ENCODE measurements around the gene TAF4.
"Not testable (repeated sequence)": the region's sequence is repeated elsewhere in the genome, so short reads cannot be mapped to it uniquely, and the experiment has no call there.

TAF4 gene

GRCh38 chr20:62056975-62057374 is 8.7 kb downstream of the TAF4 start:
- no peak for DNase-seq

- DNase-seq = no peak
These were observed 9.3 kb downstream of the TAF4 start for GRCh38 chr20:62056377-62056776.

- not testable (repeated sequence) for DNase-seq
These were observed 9.9 kb downstream of the TAF4 start for GRCh38 chr20:62055862-62056115.

- no peak for DNase-seq
These were observed 10.4 kb downstream of the TAF4 start for GRCh38 chr20:62055106-62055861.

- DNase-seq = no peak
These were observed 11.2 kb downstream of the TAF4 start for GRCh38 chr20:62054451-62054953.

GRCh38 chr20:62053465-62054196 is 12.1 kb downstream of the TAF4 start:
- DNase-seq = no peak

- no peak for DNase-seq
These were observed 12.7 kb downstream of the TAF4 start for GRCh38 chr20:62052842-62053464.

- no peak for DNase-seq
These were observed 13.3 kb downstream of the TAF4 start for GRCh38 chr20:62052336-62052841.

GRCh38 chr20:62051546-62052255 is 14.0 kb downstream of the TAF4 start:
- no peak for DNase-seq

- no peak for DNase-seq
These were observed 14.5 kb downstream of the TAF4 start for GRCh38 chr20:62051144-62051543.

GRCh38 chr20:62050166-62051120 is 15.2 kb downstream of the TAF4 start:
- DNase-seq = no peak

GRCh38 chr20:62049342-62050165 is 16.1 kb downstream of the TAF4 start:
- DNase-seq = no peak

GRCh38 chr20:62048821-62049291 is 16.8 kb downstream of the TAF4 start:
- DNase-seq = no peak

GRCh38 chr20:62048346-62048761 is 17.3 kb downstream of the TAF4 start:
- DNase-seq = no peak

- DNase-seq = no peak
These were observed 17.9 kb downstream of the TAF4 start for GRCh38 chr20:62047666-62048345.

GRCh38 chr20:62046431-62046830 is 19.2 kb downstream of the TAF4 start:
- DNase-seq = no peak

- DNase-seq = no peak
These were observed 20.0 kb downstream of the TAF4 start for GRCh38 chr20:62045529-62046285.

- no peak for DNase-seq
These were observed 20.6 kb downstream of the TAF4 start for GRCh38 chr20:62045118-62045517.

GRCh38 chr20:62044631-62045030 is 21.1 kb downstream of the TAF4 start:
- no peak for DNase-seq
